Right forelimb (tissue), 1 donor: ENCODE results near the gene SIK3.
"Not testable (repeated sequence)": the region's sequence is repeated elsewhere in the genome, so short reads cannot be mapped to it uniquely, and the experiment has no call there.

Experiments
- DNase-seq: peaks from one replicate; pipeline ENCODE4 v3.0.0-alpha.2; 2018

SIK3 gene

DNA sequence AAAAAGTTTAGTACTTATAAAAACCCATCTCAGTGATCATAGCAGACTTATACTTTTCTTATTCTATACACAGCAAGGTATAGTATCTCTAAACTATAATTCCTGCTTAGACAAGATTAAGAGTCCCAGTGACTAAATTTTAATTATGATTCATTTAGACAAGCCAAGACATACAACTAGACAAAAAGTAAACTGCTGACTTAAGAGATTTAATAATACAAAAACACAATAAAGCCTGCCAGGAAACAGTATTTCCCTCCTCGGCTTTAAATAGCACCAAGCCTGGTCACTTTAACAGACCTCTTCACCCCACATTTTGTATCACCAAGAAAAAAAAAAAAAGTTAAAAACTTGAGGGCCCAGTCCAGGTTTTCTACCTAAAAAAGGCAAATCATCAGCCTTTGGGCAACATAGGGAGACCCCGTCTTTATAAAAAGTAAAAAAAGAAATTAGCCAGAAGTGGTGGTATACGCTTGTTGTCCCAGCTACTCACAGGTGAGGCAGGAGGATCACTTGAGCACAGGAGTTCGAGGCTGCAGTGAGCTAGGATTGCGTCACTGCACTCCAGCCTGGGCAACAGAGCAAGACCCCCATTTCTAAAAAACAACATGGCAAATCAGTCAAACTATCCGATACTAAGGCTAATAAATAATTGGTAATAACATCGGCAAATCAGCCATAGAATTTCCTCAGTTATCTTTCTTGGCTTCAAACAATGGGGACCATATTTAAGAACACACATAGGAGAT is 53.8 kb downstream of the SIK3 start:
- no peak for DNase-seq

DNA sequence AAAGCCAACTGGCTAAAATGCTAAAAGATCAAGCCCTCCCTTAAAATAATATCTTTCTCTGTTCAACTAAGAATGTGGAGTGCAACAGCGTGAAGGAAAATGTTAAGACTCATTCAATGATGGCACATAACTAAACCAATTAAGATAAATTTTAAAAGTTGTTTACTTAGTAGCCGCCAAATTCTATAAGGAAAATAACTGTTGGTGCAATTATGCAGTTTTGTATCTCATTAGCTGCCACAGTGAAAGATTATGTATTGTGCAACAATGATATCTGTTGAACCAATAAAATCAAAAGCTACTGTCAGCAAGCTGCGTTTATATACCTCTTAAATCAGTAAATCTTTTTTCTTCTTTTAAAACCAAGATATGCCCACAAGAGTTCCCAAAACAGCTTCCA is 55.5 kb downstream of the SIK3 start:
- DNase-seq = no peak

DNA sequence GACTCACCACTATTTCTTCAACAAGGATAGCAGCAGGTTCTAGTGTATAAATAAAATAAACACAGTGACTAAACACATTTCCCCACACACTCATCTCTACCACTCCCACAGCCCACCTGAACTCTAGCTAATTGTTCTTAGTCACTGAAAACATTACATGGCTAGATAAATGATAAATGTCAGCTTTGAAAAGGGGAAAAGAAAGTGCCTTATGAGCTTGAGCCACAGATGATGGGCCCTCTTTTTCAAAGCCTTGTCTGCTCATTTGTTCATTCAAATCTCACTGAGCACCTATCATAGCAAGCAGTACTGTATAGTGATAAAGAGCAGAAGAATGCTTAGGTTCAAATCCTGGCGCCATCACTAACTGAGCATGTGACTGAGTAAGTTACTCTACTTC is 58.3 kb downstream of the SIK3 start:
- DNase-seq = no peak

- DNase-seq = no peak
Measured at GRCh38 chr11:117039270-117039669, 59.0 kb downstream of the SIK3 start.

GRCh38 chr11:117037975-117038350 is 60.3 kb downstream of the SIK3 start:
- DNase-seq = no peak

GRCh38 chr11:117037279-117037974 is 60.8 kb downstream of the SIK3 start:
- DNase-seq = no peak

DNA sequence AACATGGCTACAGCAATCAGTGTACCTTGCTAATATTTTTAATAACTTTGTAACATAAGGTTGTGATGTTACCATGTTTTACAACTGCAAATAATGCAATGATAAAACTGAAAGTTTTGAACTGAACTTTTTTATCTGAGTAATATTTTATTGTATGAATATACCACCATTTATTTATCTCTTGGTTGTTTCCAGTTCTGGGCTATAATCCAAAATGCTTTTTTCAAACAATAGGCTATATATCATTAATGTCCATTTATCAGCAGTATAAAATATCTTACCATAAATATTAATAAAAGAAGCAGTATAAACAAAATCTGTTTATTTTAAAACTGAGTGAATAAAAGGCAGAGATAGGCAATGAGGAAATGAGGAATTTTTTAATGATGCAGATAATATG is 63.3 kb downstream of the SIK3 start:
- DNase-seq = no peak

DNA sequence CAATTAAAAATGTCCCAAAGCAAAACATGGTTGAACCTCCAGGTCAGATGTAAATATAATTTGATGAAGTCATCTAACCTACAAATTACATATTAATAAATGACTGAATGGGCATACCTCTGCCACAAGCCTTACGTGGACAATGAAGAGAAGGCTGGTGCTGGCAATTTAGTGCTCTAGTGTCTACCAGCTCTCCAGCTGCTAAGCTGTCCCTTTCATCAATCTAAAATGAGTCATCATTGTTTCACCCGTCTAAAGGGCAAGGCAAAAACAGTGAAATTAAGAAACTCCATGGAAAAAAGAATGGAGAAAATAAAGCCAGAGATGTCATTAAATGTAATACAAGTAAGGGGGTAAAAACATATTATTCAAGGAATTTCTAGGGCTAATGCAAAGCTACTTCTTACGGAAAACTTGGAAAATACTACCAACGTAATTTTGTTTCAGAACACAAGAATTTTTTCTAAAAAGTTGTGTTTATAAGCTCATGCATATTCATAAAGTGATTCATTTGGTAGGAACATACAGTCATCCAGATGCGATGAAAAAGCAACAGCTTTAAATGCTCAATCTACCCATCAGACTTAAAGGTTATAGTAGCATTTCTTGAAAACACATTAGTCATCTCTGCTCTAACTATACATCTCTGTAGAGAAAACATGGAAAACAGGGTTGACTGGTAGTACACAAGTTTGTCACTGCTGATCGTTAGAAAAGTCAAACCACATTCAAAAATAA is 71.5 kb downstream of the SIK3 start:
- no peak for DNase-seq

- DNase-seq = not testable (repeated sequence)
Measured at GRCh38 chr11:117023707-117024106, 74.5 kb downstream of the SIK3 start.

GRCh38 chr11:117023178-117023577 is 75.0 kb downstream of the SIK3 start:
- DNase-seq = no peak

GRCh38 chr11:117022526-117022925 is 75.7 kb downstream of the SIK3 start:
- no peak for DNase-seq

GRCh38 chr11:117020869-117021564 is 77.2 kb downstream of the SIK3 start:
- no peak for DNase-seq

GRCh38 chr11:117020287-117020686 is 77.9 kb downstream of the SIK3 start:
- no peak for DNase-seq

- DNase-seq = no peak
Measured at GRCh38 chr11:117019871-117020270, 78.4 kb downstream of the SIK3 start.

DNA sequence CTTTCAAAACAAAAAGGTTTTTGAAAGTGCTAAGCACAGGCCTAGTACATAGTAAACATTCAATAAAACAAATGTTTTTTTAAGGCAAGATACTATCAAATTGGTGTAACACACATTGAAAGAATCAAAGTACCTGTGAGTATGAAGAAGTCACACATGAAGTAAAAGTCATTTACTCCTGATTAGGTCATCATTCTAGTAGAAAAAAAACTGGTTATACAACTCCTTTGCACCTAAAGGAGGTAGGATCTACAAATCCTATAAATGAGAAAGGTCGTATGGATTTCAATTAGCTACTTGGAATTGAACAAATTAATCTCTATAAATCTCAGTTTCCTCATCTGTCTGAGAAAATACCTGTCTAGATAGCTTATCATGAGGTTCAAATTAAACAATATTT is 80.8 kb downstream of the SIK3 start:
- no peak for DNase-seq

GRCh38 chr11:117016747-117017146 is 81.5 kb downstream of the SIK3 start:
- DNase-seq = no peak

DNA sequence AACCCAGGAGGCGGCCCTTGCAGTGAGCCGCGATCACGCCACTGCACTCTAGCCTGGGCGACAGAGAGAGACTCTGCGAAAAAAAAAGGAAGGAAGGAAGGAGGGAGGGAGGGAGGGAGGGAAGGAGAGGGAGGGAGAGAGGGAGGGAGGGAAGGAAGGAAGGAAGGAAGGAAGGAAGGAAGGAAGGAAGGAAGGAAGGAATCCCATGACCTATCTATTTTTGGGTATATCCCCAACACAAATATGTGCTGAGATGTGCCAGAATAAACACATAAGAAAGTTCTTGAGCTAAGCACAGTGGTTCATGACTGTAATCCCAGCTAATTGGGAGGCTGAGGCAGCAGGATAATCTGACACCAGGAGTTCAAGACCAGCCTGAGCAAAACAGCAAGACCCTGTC is 82.0 kb downstream of the SIK3 start:
- DNase-seq = no peak

DNA sequence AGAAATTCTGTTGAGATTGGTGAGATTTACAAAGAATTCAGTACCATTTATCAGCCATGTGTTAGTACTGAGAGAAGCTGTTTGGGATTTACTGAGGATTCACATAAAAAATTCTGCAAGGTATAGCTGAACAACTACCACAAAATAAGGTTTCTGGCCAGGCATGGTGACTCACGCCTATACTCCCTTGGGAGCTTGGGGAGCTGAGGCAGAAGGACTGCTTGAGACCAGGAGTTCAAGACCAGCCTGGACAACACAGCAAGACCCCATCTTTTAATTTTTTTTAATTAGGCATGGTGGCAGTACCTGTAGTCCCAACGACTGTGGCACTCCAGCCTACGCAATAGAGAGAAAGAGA is 86.7 kb downstream of the SIK3 start:
- DNase-seq = no peak

- no peak for DNase-seq
Measured at GRCh38 chr11:117010808-117011540, 87.3 kb downstream of the SIK3 start.

DNA sequence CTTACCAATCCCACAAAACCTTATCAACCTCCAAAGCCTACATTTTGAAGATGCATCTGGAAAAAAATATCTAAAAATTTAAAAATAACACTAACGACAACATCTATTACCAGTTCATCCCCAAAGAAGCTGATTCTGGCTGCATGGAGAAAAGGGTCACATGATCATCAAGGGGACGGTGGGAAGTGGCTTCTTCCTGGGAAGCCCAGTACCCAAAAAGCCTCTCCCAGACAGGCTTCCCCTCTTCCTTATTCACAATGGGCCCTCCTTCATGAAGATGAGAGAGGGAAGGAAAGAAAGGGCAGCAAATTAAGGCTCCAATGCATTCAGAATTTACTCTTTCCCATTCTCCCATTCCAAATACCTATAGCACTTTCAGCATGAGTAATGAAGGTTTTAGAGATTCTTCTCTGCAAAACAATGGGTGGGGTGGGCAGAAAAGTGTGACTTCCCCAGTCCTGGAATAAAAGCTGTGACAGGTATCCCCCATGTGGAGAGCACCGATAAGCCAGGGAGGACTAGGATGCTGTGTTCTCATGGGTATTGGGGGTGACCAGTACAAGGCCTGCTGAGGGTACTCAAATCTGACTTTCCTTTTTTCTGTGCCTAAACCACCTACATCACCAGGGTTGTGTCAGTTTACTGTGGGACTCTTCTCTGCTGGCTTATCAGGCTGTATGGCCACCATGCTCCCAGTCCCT is 88.2 kb downstream of the SIK3 start:
- no peak for DNase-seq

GRCh38 chr11:117005758-117006157 is 92.5 kb downstream of the SIK3 start:
- DNase-seq = no peak
